ENCODE results near the gene STARD3.
"Not testable (repeated sequence)": the region's sequence is repeated elsewhere in the genome, so short reads cannot be mapped to it uniquely, and the experiment has no call there.

The STARD3 gene

GRCh38 chr17:39697961-39698360 lies 61.0 kb downstream of the STARD3 start:
- no peak for DNase-seq

DNA sequence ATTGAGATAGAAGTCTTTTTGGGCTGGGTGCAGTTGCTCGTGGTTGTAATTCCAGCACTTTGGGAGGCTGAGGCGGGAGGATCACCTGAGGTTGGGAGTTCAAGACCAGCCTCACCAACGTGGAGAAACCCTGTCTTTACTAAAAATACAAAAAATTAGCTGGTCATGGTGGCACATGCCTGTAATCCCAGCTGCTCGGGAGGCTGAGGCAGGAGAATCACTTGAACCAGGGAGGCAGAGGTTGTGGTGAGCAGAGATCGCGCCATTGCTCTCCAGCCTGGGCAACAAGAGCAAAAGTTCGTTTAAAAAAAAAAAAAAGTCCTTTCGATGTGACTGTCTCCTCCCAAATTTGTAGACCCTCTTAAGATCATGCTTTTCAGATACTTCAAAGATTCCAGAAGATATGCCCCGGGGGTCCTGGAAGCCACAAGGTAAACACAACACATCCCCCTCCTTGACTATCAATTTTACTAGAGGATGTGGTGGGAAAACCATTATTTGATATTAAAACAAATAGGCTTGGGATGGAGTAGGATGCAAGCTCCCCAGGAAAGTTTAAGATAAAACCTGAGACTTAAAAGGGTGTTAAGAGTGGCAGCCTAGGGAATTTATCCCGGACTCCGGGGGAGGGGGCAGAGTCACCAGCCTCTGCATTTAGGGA lies 62.3 kb downstream of the STARD3 start:
- DNase-seq, result not testable (repeated sequence)

GRCh38 chr17:39699818-39700147 lies 62.8 kb downstream of the STARD3 start, which contains the start of gene ERBB2:
ERBB2 (plus strand) TSS chr17:39700064; CDS start chr17:39700239, 175 bp downstream.
- DNase-seq, result no peak

- DNase-seq, result no peak
Measured at GRCh38 chr17:39700148-39700987, 63.4 kb downstream of the STARD3 start.

GRCh38 chr17:39701012-39701783 lies 64.3 kb downstream of the STARD3 start:
- no peak for DNase-seq

DNA sequence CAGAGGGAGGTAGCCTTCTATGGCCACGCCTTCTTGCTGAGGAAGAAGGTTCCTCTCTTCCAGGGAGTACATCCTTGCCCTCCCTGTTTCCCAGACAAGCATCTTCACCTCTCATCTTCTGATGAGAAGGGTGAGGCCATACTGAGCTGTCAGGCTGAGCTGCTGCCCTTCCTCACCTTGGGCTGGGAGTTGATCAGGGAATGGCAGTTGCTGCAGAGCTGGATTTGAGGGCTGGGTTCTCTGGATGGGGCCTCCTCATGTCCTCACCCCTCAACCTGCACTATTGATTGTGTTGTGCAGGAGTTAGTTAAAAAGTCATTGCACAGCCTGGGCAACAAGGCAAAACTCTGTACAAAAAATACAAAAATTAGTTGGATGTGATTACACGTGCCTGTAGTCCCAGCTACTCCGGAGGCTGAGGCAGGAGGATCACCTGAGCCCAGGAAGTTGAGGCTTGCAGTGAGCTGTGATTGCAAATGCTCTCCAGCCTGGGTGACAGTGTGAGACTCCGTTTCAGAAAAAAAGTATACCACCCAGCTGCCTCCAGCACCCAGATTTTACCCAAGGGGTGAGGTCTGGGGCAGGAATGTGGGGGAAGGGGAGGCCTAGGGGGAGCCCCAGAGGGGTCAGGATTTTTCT lies 65.0 kb downstream of the STARD3 start:
- DNase-seq, result no peak

- DNase-seq, result no peak
Measured at GRCh38 chr17:39702901-39703893, 66.3 kb downstream of the STARD3 start.

DNA sequence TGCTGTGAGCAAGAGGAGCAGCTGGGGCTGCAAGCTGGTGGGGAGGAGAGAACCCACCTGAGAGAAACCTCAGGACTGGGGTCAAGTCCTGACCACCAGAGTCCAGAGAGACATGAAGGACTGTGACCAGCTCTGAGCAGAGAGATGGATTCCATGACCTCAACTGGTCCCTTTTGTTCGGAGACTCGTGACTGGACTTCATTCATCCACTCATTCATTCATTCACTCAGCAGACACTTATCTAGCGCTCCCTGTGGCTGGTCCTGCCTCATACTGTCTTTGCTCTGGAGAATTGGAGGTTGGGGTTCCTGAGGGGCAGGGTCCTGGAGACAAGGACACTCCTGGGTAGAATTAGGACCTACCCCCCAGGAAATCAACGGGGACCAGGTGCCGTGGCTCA lies 67.0 kb downstream of the STARD3 start:
- DNase-seq, result no peak

DNA sequence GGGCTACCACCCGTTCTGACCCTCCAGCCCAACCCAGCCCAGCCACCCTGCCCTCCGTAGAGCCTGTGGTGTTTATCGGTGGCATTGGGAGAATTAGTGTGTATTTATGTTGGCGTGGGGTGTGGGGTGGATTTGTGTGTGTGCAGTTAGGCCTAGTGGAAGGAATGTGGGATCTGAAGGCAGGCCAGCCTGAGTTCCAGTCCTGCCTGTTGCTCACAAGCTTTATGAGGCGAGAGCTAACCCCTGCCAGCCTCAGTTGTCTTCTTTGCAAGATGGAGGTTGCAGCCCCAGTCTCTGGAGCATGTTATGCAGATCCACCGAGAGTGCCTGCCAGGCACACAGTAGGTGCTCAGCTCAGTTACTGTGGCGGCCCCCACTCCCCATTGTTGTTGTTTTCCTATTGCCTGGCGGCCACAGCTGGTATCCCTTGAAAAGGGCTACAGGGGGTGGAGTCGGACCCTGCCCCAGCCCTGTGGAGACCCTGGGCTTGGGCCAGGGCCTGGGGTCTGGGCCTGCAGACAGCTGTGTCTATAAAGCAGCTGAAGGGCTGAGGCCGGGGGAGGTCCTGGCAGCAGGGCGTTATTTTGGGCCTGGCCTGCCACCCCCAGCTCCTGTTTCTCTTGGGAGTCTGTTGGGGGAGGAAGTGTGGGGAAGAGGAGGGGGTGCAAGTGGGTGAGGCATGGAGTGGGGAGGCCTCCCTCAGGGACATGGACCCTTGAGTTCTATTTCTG lies 68.0 kb downstream of the STARD3 start:
- DNase-seq, result no peak

- DNase-seq, result peak; percentile 16
Measured at GRCh38 chr17:39705786-39706348, 68.9 kb downstream of the STARD3 start.

- no peak for DNase-seq
Measured at GRCh38 chr17:39706383-39706782, 69.4 kb downstream of the STARD3 start.

DNA sequence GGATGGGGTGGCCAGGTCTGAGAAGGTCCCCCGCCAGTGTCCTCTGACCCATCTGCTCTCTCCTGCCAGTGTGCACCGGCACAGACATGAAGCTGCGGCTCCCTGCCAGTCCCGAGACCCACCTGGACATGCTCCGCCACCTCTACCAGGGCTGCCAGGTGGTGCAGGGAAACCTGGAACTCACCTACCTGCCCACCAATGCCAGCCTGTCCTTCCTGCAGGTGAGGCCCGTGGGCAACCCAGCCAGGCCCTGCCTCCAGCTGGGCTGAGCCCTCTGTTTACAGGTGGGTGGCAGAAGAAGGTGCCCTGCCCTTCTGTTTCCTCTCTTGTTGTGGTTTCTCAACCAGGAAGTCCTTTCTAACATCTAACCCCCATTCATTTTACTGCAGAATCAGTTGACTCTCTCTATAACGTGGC lies 70.0 kb downstream of the STARD3 start:
- DNase-seq, result no peak

- DNase-seq, result no peak
Measured at GRCh38 chr17:39709319-39709997, 72.5 kb downstream of the STARD3 start.

GRCh38 chr17:39709998-39710964 lies 73.3 kb downstream of the STARD3 start:
- no peak for DNase-seq

DNA sequence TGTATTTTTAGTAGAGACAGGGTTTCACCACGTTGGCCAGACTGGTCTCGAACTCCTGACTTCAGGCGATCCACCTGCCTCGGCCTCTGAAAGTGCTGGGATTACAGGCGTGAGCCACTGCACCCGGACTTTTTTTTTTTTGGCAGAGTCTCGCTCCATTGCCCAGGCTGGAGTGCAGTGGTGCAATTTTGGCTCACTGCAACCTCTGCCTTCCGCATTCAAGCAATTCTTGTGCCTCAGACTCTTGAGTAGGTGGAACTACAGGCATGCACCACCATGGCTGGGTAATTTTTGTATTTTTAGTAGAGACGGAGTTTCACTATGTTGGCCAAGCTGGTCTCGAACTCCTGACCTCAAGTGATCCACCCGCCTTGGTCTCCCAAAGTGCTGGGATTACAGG lies 74.1 kb downstream of the STARD3 start:
- DNase-seq, result not testable (repeated sequence)

- no peak for DNase-seq
Measured at GRCh38 chr17:39711851-39712250, 74.9 kb downstream of the STARD3 start.
